Measurements from ENCODE around the gene SAXO2.
"Not testable (repeated sequence)": the region's sequence is repeated elsewhere in the genome, so short reads cannot be mapped to it uniquely, and the experiment has no call there.

The SAXO2 gene

GRCh38 chr15:82275410-82275809 is 12.8 kb downstream of the SAXO2 start:
- no peak for TF ChIP-seq CTCF (IDR thresholded peaks at IDR 0.05; ENCODE audit: low read depth, low read length, missing control alignments)
- in situ Hi-C loops (cut with HindIII; ENCODE audit: low sequenced_read_pairs) = no loop called here
- DNase-seq (ENCODE audit: low read depth) = no peak
- H3K4me3 ChIP-seq (ENCODE audit: low read depth, low read length) = no peak overlapping the region

GRCh38 chr15:82281276-82281675 is 18.7 kb downstream of the SAXO2 start:
- H3K4me3 ChIP-seq (ENCODE audit: low read depth, low read length); DNase-seq (ENCODE audit: low read depth); in situ Hi-C loops (cut with HindIII; ENCODE audit: low sequenced_read_pairs): not testable (repeated sequence)

- DNase-seq (ENCODE audit: low read depth); H3K4me3 ChIP-seq (ENCODE audit: low read depth, low read length); in situ Hi-C loops (cut with HindIII; ENCODE audit: low sequenced_read_pairs): not testable (repeated sequence)
These were observed 19.8 kb downstream of the SAXO2 start for GRCh38 chr15:82282386-82282785.

GRCh38 chr15:82284381-82284780 is 21.8 kb downstream of the SAXO2 start:
- H3K4me3 ChIP-seq (ENCODE audit: low read depth, low read length); in situ Hi-C loops (cut with HindIII; ENCODE audit: low sequenced_read_pairs); DNase-seq (ENCODE audit: low read depth): not testable (repeated sequence)

GRCh38 chr15:82286475-82286874 is 23.9 kb downstream of the SAXO2 start:
- in situ Hi-C loops (cut with HindIII; ENCODE audit: low sequenced_read_pairs); DNase-seq (ENCODE audit: low read depth); H3K4me3 ChIP-seq (ENCODE audit: low read depth, low read length): not testable (repeated sequence)

GRCh38 chr15:82288202-82288601 is 25.6 kb downstream of the SAXO2 start:
- DNase-seq (ENCODE audit: low read depth); in situ Hi-C loops (cut with HindIII; ENCODE audit: low sequenced_read_pairs); H3K4me3 ChIP-seq (ENCODE audit: low read depth, low read length): not testable (repeated sequence)

GRCh38 chr15:82292271-82292670 is 29.7 kb downstream of the SAXO2 start:
- no peak overlapping the region for H3K4me3 ChIP-seq (ENCODE audit: low read depth, low read length)
- no peak for DNase-seq (ENCODE audit: low read depth)
- no peak for TF ChIP-seq CTCF (IDR thresholded peaks at IDR 0.05; ENCODE audit: low read depth, low read length, missing control alignments)
- in situ Hi-C loops (cut with HindIII; ENCODE audit: low sequenced_read_pairs) = no loop called here

GRCh38 chr15:82294061-82294690 is 31.6 kb downstream of the SAXO2 start:
- no peak for DNase-seq (ENCODE audit: low read depth)
- TF ChIP-seq CTCF (IDR thresholded peaks at IDR 0.05; ENCODE audit: low read depth, low read length, missing control alignments) = no peak
- H3K4me3 ChIP-seq (ENCODE audit: low read depth, low read length) = no peak overlapping the region
- in situ Hi-C loops (cut with HindIII; ENCODE audit: low sequenced_read_pairs) = no loop called here

GRCh38 chr15:82297546-82297945 is 34.9 kb downstream of the SAXO2 start:
- in situ Hi-C loops (cut with HindIII; ENCODE audit: low sequenced_read_pairs) = no loop called here
- H3K4me3 ChIP-seq (ENCODE audit: low read depth, low read length) = no peak overlapping the region
- no peak for TF ChIP-seq CTCF (IDR thresholded peaks at IDR 0.05; ENCODE audit: low read depth, low read length, missing control alignments)
- DNase-seq (ENCODE audit: low read depth) = no peak

All from astrocyte of the cerebellum (primary cell).